Activated naive CD4-positive, alpha-beta T cell (primary cell): ENCODE data around the gene TTLL13.
"Not testable (repeated sequence)": the region's sequence is repeated elsewhere in the genome, so short reads cannot be mapped to it uniquely, and the experiment has no call there.

Source experiments
- DNase-seq, 4 experiments: peaks; one replicate each; lab custom pipeline; 2025; lab: John Stamatoyannopoulos, UW

Gene TTLL13

GRCh38 chr15:90234096-90234988 is 15.0 kb upstream of the TTLL13 start, which contains the start of gene GDPGP1:
Gene GDPGP1 (plus strand): TSS chr15:90234209. CDS start chr15:90240909, 6,700 bp downstream.
- peak in 3 of 4 experiments; percentile 91 to 99 (median 98) for DNase-seq

- DNase-seq: no peak
Measured at GRCh38 chr15:90239371-90239770, 10.0 kb upstream of the TTLL13 start.

GRCh38 chr15:90240856-90241255 is 8.5 kb upstream of the TTLL13 start:
- DNase-seq: no peak

GRCh38 chr15:90241343-90242192 is 7.8 kb upstream of the TTLL13 start:
- no peak for DNase-seq

GRCh38 chr15:90243943-90244639 is 5.3 kb upstream of the TTLL13 start:
- no peak for DNase-seq

GRCh38 chr15:90248789-90249202 is 560 bp upstream of the TTLL13 start:
- DNase-seq: no peak

GRCh38 chr15:90257776-90258175 is 8.4 kb downstream of the TTLL13 start:
- DNase-seq: no peak

- DNase-seq: no peak
Measured at GRCh38 chr15:90259524-90259923, 10.2 kb downstream of the TTLL13 start.

GRCh38 chr15:90260731-90261130 is 11.4 kb downstream of the TTLL13 start:
- DNase-seq: not testable (repeated sequence)

- no peak for DNase-seq
Measured at GRCh38 chr15:90261811-90262210, 12.5 kb downstream of the TTLL13 start.

- DNase-seq: no peak
Measured at GRCh38 chr15:90262426-90262825, 13.1 kb downstream of the TTLL13 start.

GRCh38 chr15:90264671-90265070 is 15.3 kb downstream of the TTLL13 start:
- DNase-seq: no peak

GRCh38 chr15:90265271-90266060 is 16.1 kb downstream of the TTLL13 start, which contains the start of gene NGRN:
Gene NGRN (plus strand): TSS chr15:90265672. CDS start chr15:90265713, 41 bp downstream.
- peak; percentile 69 to 87 (median 78) for DNase-seq

GRCh38 chr15:90266061-90266431 is 16.7 kb downstream of the TTLL13 start:
- DNase-seq: peak in 3 of 4 experiments; percentile 11 to 44 (median 40)

GRCh38 chr15:90266485-90266884 is 17.1 kb downstream of the TTLL13 start:
- DNase-seq: no peak

- DNase-seq: no peak
Measured at GRCh38 chr15:90268415-90268814, 19.1 kb downstream of the TTLL13 start.

- no peak for DNase-seq
Measured at GRCh38 chr15:90270502-90271150, 21.3 kb downstream of the TTLL13 start.

- no peak for DNase-seq
Measured at GRCh38 chr15:90271459-90272166, 22.3 kb downstream of the TTLL13 start.

GRCh38 chr15:90278467-90278866 is 29.1 kb downstream of the TTLL13 start:
- DNase-seq: not testable (repeated sequence)

- DNase-seq: not testable (repeated sequence)
Measured at GRCh38 chr15:90280743-90281142, 31.4 kb downstream of the TTLL13 start.
